IMR-90 (cell line): ENCODE measurements around the gene SPDYE2B. TPM values are rescaled to one million over a fixed set of nuclear protein-coding genes. Genes with fewer than 3 reads are reported as not detected.
"Not testable (repeated sequence)": the region's sequence is repeated elsewhere in the genome, so short reads cannot be mapped to it uniquely, and the experiment has no call there.

Experiments used
- ATAC-seq: fragments of 200-7000 bp; cut with Tn5 transposase; 2 replicates; pipeline ENCODE4 v1.9.1; 2020; ENCODE audit warnings: low read depth, mild to moderate bottlenecking, moderate library complexity
- BruUV-seq: library from RNA; stranded (reverse); fragments of 400-500 nt; replicated peaks from 2 replicates; lab custom pipeline; 2021; lab: Mats Ljungman, UMichigan
- CTCF ChIA-PET: fragments of 300-600 bp; formaldehyde crosslinking; extraction: SDS; loops from one replicate; lab custom pipeline; 2021; ENCODE audit warnings: antibody characterized with exemption; lab: Yijun Ruan, JAX
- POLR2A ChIA-PET: fragments of 300-600 bp; sonication (Branson Sonifier 250); formaldehyde crosslinking; loops from one replicate; lab custom pipeline; 2022; ENCODE audit warnings: antibody characterized with exemption; ENCODE audit not compliant: unreplicated experiment; lab: Charles Lee
- DNase-seq: peaks from one replicate; pipeline ENCODE4 v3.0.0; 2013
- H2AFZ ChIP-seq: replicated peaks from 2 replicates; pipeline ENCODE3; 2013; ENCODE audit warnings: low read length, mild to moderate bottlenecking; ENCODE audit not compliant: poor library complexity
- H2AK5ac ChIP-seq: 2 replicates; pipeline ENCODE4 v1.6.1; 2013; ENCODE audit warnings: low read depth, low read length, inconsistent platforms
- H2AK9ac ChIP-seq: replicated peaks from 2 replicates; pipeline ENCODE3; 2013; ENCODE audit warnings: mild to moderate bottlenecking, low read depth, low read length, moderate library complexity; ENCODE audit not compliant: poor library complexity
- H2BK120ac ChIP-seq: 2 replicates; pipeline ENCODE4 v1.6.1; 2013; ENCODE audit warnings: low read depth, low read length, inconsistent platforms
- H2BK15ac ChIP-seq: 3 replicates; pipeline ENCODE4 v1.6.1; 2013; ENCODE audit warnings: low read depth, low read length, inconsistent platforms
- H2BK20ac ChIP-seq: 2 replicates; pipeline ENCODE4 v1.6.1; 2013; ENCODE audit warnings: low read depth, mild to moderate bottlenecking, inconsistent platforms, low read length, moderate library complexity
- H2BK5ac ChIP-seq: 2 replicates; pipeline ENCODE4 v1.6.1; 2013; ENCODE audit warnings: mild to moderate bottlenecking, low read depth, low read length, inconsistent platforms; ENCODE audit not compliant: poor library complexity, severe bottlenecking
- H3K14ac ChIP-seq: replicated peaks from 2 replicates; pipeline ENCODE4 v1.6.1; 2013; ENCODE audit warnings: low read depth, low read length, inconsistent platforms
- H3K18ac ChIP-seq: 2 replicates; pipeline ENCODE4 v1.6.1; 2013; ENCODE audit warnings: low read depth, low read length, control low read depth
- H3K23ac ChIP-seq: 2 replicates; pipeline ENCODE4 v1.6.1; 2013; ENCODE audit warnings: low read depth, low read length, inconsistent platforms
- H3K27ac ChIP-seq: 2 replicates; pipeline ENCODE4 v1.5.1; 2013; ENCODE audit warnings: mild to moderate bottlenecking, control low read depth, low read length; ENCODE audit not compliant: insufficient read depth
- H3K27me3 ChIP-seq: 2 replicates; pipeline ENCODE4 v1.6.1; 2013; ENCODE audit warnings: low read length; ENCODE audit not compliant: control insufficient read depth, insufficient read depth
- H3K36me3 ChIP-seq: 2 replicates; pipeline ENCODE4 v1.6.1; 2013; ENCODE audit warnings: low read length, mixed read lengths; ENCODE audit not compliant: control insufficient read depth, insufficient read depth
- H3K4ac ChIP-seq: 2 replicates; pipeline ENCODE4 v1.6.1; 2013; ENCODE audit warnings: low read depth, low read length, inconsistent platforms
- H3K4me1 ChIP-seq: 2 replicates; pipeline ENCODE4 v1.6.1; 2013; ENCODE audit warnings: low read length, mixed read lengths; ENCODE audit not compliant: control insufficient read depth, insufficient read depth
- H3K4me2 ChIP-seq: 2 replicates; pipeline ENCODE4 v1.6.1; 2013; ENCODE audit warnings: low read depth, mild to moderate bottlenecking, control low read depth, low read length, moderate library complexity
- H3K4me3 ChIP-seq: 2 replicates; pipeline ENCODE4 v1.5.1; 2013; ENCODE audit warnings: low read depth, mild to moderate bottlenecking, control low read depth, low read length, moderate library complexity; ENCODE audit not compliant: insufficient read depth
- H3K56ac ChIP-seq: 2 replicates; pipeline ENCODE4 v1.6.1; 2013; ENCODE audit warnings: low read length, inconsistent platforms; ENCODE audit not compliant: insufficient read depth; ENCODE audit errors: extremely low read depth
- H3K79me1 ChIP-seq, 2 experiments: 2 replicates each; pipeline ENCODE4 v1.6.1; 2013; ENCODE audit warnings: low read length in 2 of 2, inconsistent platforms in 1 of 2, low read depth in 1 of 2
- H3K9ac ChIP-seq: 2 replicates; pipeline ENCODE4 v1.6.1; 2013; ENCODE audit warnings: low read depth, low read length, control low read depth
- H3K9me1 ChIP-seq: 2 replicates; pipeline ENCODE4 v1.6.1; 2013; ENCODE audit warnings: low read length, inconsistent platforms; ENCODE audit not compliant: insufficient read depth
- H3K9me3 ChIP-seq: 2 replicates; pipeline ENCODE4 v1.6.1; 2013; ENCODE audit warnings: low read length; ENCODE audit not compliant: control insufficient read depth, insufficient read depth
- H4K20me1 ChIP-seq: 2 replicates; pipeline ENCODE4 v1.6.1; 2013; ENCODE audit warnings: low read length, inconsistent platforms; ENCODE audit not compliant: insufficient read depth
- H4K5ac ChIP-seq: 2 replicates; pipeline ENCODE4 v1.6.1; 2013; ENCODE audit warnings: mild to moderate bottlenecking, low read depth, low read length, control low read depth
- H4K8ac ChIP-seq, 2 experiments: 2 replicates each; pipeline ENCODE4 v1.6.1; 2013; ENCODE audit warnings: low read depth in 2 of 2, low read length in 2 of 2, control low read depth in 1 of 2, inconsistent platforms in 1 of 2
- H4K91ac ChIP-seq: 2 replicates; pipeline ENCODE4 v1.6.1; 2013; ENCODE audit warnings: low read depth, low read length, inconsistent platforms; ENCODE audit not compliant: insufficient read depth
- WGBS, 2 experiments: methylation state at CpG; one replicate each; pipeline versions ENCODE4 v1.1.5 to v1.1.7; 2013; ENCODE audit warnings: missing lambda C conversion rate in 2 of 2; ENCODE audit not compliant: insufficient read length in 1 of 2; ENCODE audit errors: extremely low coverage in 2 of 2; 5-methylcytosine and 5-hydroxymethylcytosine counted together
- dilution Hi-C: fragments of 300-500 bp; cut with HindIII; formaldehyde crosslinking; loops from one replicate; pipeline ENCODE4 v1.14.3; 2018; ENCODE audit warnings: low sequenced_read_pairs; ENCODE audit not compliant: unreplicated experiment
- in situ Hi-C: fragments of 300-500 bp; cut with MboI; formaldehyde crosslinking; loops from 3 replicates; pipeline ENCODE4 v1.14.3; 2019; ENCODE audit warnings: low sequenced_read_pairs, inconsistent platforms, mixed read lengths
- intact Hi-C: fragments of 100-400 bp; cut with micrococcal nuclease; formaldehyde crosslinking; loops from 2 replicates; pipeline ENCODE4 v1.10.0; 2022
- polyA plus RNA-seq, 3 experiments: library from polyadenylated mRNA; depleted of rRNA; stranded (reverse); fragments of >200 nt; gene quantifications; 2 replicates each; pipeline ENCODE4 v1.2.3, GENCODE V29; 2012; ENCODE audit warnings: low replicate concordance in 1 of 3
- total RNA-seq: library from RNA; depleted of rRNA; stranded (reverse); fragments of >200 nt; gene quantifications from 2 replicates; pipeline ENCODE4 v1.2.3, GENCODE V29; 2012

SPDYE2B gene
- total and polyA plus RNA-seq, 2 of the 4 experiments (the other 2 are of a cell fraction), result not detected

- not testable (repeated sequence) for ATAC-seq
These were observed 36.4 kb upstream of the SPDYE2B start for GRCh38 chr7:102613575-102614345.

GRCh38 chr7:102614346-102614697 lies 35.8 kb upstream of the SPDYE2B start:
- H3K9ac ChIP-seq, H3K23ac ChIP-seq, H3K27me3 ChIP-seq, in situ Hi-C loops, POLR2A ChIA-PET, DNase-seq, H3K14ac ChIP-seq, BruUV-seq, H3K4me1 ChIP-seq, intact Hi-C loops, H2BK5ac ChIP-seq, H4K91ac ChIP-seq, H3K36me3 ChIP-seq, H3K4me3 ChIP-seq, H3K9me3 ChIP-seq, H2AFZ ChIP-seq, H3K4ac ChIP-seq, H3K4me2 ChIP-seq, H2BK120ac ChIP-seq, H3K9me1 ChIP-seq, CTCF ChIA-PET, H2AK5ac ChIP-seq, H4K8ac ChIP-seq, dilution Hi-C loops, H3K27ac ChIP-seq, H3K79me1 ChIP-seq, H2BK20ac ChIP-seq, H3K18ac ChIP-seq, H4K20me1 ChIP-seq, ATAC-seq, H3K56ac ChIP-seq, H2AK9ac ChIP-seq, H4K5ac ChIP-seq, H2BK15ac ChIP-seq: not testable (repeated sequence)
- no CpG with 5 or more reads among the region's 4 CpGs for WGBS, 2 experiments

More at GRCh38 chr7:102613575-102614345, 36.4 kb upstream of the SPDYE2B start:
- H3K4me1 ChIP-seq, H3K56ac ChIP-seq, H3K4me3 ChIP-seq, H2BK5ac ChIP-seq, CTCF ChIA-PET, H3K79me1 ChIP-seq, dilution Hi-C loops, H3K27ac ChIP-seq, POLR2A ChIA-PET, H2BK15ac ChIP-seq, H3K9me3 ChIP-seq, H3K9ac ChIP-seq, in situ Hi-C loops, H2AK9ac ChIP-seq, H4K20me1 ChIP-seq, H2BK20ac ChIP-seq, H3K36me3 ChIP-seq, H3K4ac ChIP-seq, H3K27me3 ChIP-seq, H3K23ac ChIP-seq, H2AK5ac ChIP-seq, H3K18ac ChIP-seq, H4K8ac ChIP-seq, H3K9me1 ChIP-seq, H4K5ac ChIP-seq, H3K4me2 ChIP-seq, intact Hi-C loops, DNase-seq, BruUV-seq, H3K14ac ChIP-seq, H4K91ac ChIP-seq, H2AFZ ChIP-seq, H2BK120ac ChIP-seq: not testable (repeated sequence)
- no CpG with 5 or more reads among the region's 15 CpGs for WGBS, 2 experiments
